HG02759 (cell line): ENCODE data around the gene G2E3.
"Not testable (repeated sequence)": the region's sequence is repeated elsewhere in the genome, so short reads cannot be mapped to it uniquely, and the experiment has no call there.

Experiments used
- ATAC-seq: cut with Tn5 transposase; IDR thresholded peaks from one replicate; pipeline ENCODE4 v1.9.1; 2021; ENCODE audit warnings: mild to moderate bottlenecking, moderate library complexity; ENCODE audit not compliant: unreplicated experiment

G2E3 gene

GRCh38 chr14:30558362-30558674, 640 bp upstream of the G2E3 start:
- no peak for ATAC-seq

- peak; percentile 16 for ATAC-seq
Measured at GRCh38 chr14:30559638-30560091, 707 bp downstream of the G2E3 start.

DNA sequence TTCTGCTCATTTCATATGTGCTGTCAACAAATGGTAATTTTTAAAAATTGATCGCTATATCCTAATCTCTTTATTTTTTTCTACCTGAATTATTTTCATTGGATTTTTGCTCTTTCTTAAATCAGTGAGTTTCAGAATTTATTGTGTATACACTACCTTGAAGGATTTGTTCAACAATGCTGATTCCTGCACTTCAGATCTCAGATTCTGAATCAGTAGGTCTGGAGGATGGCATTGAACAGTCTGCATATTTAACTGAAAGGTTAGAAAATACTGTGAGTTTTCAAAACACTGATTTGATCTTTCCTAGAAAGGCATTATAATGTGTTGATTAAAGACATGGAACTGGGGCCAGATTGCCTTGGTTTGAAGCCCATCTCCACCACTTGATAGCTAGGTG, 1.6 kb downstream of the G2E3 start:
- no peak for ATAC-seq

DNA sequence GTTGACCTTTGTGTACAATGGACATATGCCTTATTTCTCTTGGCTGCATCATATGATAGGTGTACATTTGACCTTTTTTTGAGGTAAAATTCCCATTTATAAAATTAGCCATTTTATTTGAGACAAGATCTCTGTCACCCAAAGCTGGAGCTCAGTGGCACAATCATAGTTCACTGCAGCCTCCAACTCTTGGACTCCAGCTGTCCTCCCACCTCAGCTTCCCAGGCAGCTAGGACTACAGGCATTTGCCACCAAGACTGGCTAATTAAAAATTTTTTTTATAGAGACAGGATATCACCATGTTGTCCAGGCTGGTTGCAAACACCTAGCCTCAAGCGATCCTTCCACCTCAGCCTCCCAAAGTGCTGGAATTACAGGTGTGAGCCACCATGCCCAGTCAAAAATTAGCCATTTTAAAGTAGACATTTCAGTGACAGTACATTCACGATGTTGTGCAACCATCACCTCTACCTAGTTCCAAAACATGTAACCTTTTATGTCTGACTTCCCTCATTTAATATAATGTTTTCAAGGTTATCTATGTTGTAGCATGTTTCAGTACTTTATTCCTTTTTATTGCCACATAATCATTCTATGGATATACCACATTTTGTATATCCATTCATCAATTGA, 5.4 kb downstream of the G2E3 start:
- no peak for ATAC-seq

DNA sequence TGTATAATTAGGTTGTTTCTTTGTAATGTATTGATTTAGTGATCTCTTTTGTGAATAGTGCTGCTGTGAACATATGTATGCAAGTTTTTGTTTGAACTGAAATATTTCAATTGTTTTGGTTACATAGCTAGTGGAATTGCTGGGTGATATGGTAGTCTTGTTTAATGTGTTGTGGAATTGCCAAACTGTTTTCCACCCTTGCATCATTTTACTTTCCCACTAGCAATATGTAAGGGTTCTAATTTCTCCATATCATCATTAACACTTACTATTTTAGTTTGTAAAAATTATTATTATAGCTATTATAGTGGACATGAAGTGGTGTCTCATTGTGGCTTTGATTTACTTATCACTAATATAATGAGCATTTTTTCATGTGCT, 5.9 kb downstream of the G2E3 start:
- no peak for ATAC-seq

DNA sequence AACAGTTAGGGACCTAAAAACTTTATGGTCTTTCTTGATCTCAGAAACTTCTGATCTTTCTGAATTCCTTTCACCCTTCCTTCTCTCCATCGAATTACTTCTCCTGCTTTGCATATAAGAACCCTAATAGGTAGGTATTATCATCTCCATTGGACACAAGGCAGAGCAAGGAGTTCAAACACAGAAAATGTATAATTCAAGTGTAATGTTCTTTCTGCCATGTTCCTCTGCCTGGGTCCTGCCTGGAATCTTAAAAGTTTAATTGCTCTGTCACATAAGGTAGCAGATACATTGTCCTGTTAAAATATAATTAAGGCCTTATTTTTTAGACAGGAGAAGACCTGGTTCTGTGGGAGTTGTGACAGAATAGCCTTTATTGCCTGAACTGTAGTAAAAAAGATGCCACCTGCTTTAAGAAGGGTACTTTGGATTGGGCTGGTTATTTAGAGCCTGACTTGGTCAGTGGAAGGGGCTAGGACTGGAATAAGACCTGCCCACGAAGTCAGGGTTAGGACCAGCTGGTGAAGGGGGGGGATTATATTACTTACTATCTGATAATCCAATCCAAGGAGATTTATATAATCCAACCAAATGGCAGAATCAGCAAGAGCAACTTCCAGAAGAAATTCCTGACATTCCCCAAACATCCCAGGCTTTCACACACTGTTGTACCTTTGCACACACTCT, 10.4 kb downstream of the G2E3 start:
- no peak for ATAC-seq

DNA sequence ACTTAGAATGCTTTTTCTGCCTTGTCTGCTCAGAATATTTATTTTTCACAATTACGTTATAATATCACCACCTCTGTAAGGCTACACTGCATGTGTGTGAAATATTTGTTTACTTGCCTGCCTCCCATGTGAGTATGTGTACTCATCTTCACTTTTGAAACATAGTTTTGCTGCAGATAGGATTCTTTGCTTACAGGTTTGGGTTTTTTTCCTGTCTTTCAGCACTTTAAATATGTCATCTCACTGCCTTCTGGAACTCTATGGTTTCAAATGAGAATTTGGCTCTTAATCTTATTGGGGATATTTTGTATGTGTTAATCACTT, 10.9 kb downstream of the G2E3 start:
- no peak for ATAC-seq

DNA sequence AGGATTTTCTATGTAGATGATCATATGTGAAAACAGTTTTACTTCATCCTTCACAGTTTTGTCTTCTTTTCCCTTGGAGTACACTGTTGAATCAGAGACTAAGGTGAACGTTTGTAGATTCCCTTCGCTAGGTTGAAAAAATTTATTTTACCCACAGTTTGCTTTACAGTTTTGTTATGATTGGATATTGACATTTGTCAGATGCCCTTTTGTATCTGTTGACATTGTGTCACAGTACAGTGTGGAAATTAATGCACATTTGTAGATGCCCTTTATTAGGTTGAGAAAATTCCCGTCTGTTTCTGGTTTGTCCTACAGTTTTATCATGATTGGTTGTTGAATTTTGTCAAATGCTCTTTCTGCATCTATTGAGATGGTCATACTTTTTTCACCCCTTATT, 13.3 kb downstream of the G2E3 start:
- no peak for ATAC-seq

DNA sequence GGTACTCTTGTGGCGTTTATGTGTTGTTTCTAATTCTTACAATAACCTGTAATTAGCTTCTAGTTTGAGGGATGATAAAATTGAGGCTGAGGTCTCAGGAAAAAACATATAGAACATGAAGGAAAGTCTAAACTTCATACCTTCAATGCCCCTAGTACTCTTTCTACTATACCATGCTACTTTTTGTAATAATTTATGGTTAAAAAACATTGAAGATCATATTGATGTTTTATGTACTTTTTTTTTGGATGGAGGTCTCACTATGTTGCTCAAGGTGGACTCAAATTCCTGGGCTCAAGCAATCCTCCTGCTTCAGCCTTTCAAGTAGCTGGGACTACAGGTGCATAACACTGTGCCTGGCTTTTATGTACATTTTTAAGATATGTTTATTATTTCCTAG, 13.8 kb downstream of the G2E3 start:
- no peak for ATAC-seq

- ATAC-seq = no peak
Measured at GRCh38 chr14:30573226-30573814, 14.4 kb downstream of the G2E3 start.

- ATAC-seq = no peak
Measured at GRCh38 chr14:30573966-30574365, 15.0 kb downstream of the G2E3 start.

DNA sequence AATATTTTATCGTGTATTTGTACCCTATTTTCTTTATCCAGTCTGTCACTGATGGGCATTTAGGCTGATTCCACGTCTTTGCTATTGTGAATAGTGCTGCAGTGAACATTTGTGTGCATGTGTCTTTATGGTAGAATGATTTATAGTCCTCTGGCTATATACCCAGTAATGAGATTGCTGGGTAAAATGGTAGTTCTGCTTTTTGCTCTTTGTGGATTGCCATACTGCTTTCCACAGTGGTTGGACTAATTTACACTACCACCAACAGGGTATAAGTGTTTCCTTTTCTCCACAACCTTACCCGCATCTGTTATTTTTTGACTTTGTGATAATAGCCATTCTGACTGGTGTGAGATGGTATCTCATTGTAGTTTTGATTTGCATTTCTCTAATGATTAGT, 15.8 kb downstream of the G2E3 start:
- ATAC-seq = not testable (repeated sequence)

GRCh38 chr14:30576333-30576732, 17.4 kb downstream of the G2E3 start:
- ATAC-seq = not testable (repeated sequence)

DNA sequence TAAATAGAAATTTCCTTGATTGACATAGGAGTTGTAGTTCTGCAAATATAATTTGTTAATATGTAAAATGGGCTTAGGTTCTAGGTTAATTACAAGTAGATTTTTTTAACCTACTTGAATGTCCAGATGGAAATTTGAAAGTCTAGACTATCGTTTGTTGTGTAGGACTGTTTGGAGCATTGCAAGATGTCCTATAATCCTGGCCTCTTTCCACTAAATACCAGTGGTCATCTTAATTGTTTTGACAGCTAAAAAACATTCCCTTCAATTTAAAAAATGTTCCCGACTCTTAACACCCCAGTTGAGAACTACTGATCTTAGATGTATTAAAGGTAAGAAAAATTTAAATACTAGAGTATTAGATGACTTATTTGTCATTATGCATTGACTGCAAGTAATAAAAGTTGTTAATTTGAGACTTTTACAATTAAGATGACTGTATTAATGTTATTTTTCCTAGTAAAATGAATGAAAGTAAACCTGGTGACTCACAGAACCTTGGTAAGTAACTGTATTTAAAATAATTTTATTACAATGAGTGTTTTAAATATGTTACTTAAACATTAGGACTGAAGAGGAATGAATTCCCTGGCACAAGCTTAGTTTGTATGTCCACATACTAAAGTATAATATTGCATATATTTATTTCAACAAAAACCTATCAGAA, 21.8 kb downstream of the G2E3 start:
- ATAC-seq = no peak

DNA sequence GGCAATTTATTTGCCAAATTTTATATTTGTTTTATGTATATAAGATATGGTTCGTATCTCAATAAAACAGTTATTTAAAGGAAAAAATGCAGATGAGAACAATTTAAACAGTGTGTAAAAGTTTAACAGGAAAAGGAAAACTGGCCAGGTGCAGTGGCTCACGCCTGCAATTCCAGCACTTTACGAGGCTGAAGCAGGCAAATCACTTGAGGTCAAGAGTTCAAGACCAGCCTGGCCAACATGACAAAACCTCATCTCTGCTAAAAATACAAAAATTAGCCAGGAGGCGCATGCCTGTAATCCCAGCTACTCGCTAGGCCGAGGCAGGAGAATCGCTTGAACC, 22.3 kb downstream of the G2E3 start:
- no peak for ATAC-seq

GRCh38 chr14:30582376-30582775, 23.4 kb downstream of the G2E3 start:
- ATAC-seq = no peak

GRCh38 chr14:30584058-30584630, 25.2 kb downstream of the G2E3 start:
- no peak for ATAC-seq

GRCh38 chr14:30585204-30585603, 26.2 kb downstream of the G2E3 start:
- no peak for ATAC-seq

GRCh38 chr14:30587141-30587540, 28.2 kb downstream of the G2E3 start:
- ATAC-seq = no peak

DNA sequence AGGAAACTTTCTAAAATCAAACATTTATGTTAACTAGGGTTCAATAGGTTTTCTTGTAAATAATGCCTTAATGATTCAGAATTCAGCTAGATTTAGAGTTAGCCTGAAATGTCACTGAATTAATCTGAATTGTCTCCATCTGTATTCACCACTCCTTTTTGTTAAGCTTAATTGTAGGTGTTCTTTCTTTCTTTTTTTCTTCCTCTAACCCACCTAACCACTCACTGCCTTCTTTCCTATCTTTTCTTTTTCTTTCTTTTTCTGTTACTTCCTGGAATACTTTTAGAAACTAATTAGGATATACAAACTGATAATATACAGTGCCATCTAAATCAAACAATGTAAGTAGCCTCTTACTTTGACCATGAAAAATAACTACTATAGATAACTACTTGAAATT, 29.9 kb downstream of the G2E3 start:
- ATAC-seq = no peak

GRCh38 chr14:30596935-30597334, 38.0 kb downstream of the G2E3 start:
- ATAC-seq = no peak

DNA sequence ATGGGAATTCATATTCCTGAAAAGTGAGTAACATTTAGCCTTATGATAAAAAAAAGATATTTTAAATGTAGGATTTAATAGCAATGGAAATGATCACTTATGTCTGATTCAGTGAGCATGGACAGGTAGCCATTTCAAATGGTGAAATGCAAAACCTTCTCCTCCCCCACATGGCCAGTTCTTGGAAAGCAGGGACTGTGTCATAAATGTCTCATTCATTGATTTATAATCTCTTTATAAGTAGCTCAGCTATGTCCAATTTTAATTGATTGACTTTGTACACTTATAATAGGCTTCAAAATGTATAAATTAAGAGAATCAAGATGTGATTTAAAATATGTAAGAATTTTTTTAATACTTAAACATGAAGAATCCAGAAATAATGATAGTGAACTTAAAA, 38.5 kb downstream of the G2E3 start:
- ATAC-seq = no peak
